ENCODE results near the gene CEP112.

CEP112 gene

DNA sequence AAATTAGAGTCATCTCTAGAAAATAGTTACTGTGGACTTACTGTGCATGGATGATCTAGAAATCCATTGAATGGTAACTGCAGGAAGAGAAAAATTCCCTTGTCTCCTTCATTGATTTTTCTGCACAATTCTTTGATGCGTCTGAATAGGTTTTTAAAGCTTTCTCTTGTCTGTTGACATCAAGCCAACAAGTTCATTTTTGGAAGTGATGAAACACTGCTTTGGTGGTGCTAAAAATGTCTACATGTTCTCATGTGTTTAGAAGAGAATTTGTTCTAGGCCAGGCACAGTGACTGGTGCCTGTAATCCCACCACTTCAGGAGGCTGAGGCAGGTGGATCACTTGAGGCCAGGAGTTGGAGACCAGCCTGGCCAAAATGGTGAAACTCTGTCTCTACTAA lies 573.4 kb downstream of the CEP112 start:
- Histone ChIP-seq H3K27me3 (ENCODE audit: control insufficient read depth in 1 of 2, insufficient read depth in 2 of 2, low read length in 2 of 2) (no peaks in the 10 kb centered on the region), H3K9ac (ENCODE audit: low read depth in 1 of 2, low read length in 2 of 2) (no peak overlapping the region), H3K27ac (ENCODE audit: low read depth, low read length) (no peak overlapping the region), H3K4me3 (ENCODE audit: low read depth in 1 of 2, low read length in 2 of 2) (no peak overlapping the region), H3K9me3 (ENCODE audit: control insufficient read depth in 1 of 2, low read length in 2 of 2) (no peaks in the 10 kb centered on the region), H3K36me3 (ENCODE audit: control insufficient read depth in 1 of 2, insufficient read depth in 2 of 2, low read length in 2 of 2) (no peaks in the 10 kb centered on the region), H3K4me1 (ENCODE audit: control insufficient read depth in 1 of 2, insufficient read depth in 2 of 2, low read length in 2 of 2) (no peaks in the 10 kb centered on the region)

DNA sequence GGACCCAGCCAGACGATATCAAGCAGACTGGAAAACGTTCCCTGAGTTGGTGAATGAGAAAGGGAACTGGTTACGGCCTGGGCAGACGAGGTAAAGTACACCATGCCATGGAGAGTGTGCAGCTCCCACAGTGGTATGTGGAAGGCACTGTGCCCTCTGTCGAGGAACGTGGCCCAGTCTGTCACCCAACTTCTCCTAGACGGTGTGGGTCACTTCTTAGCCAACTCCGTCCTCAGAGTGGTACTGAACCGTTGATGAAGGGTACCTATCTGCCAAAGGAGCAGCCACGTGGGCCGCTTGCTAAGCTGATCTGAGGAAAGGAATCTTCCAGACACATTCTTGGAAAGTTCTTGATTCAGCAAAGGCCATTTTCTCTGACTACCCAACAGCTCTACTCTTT lies 574.4 kb downstream of the CEP112 start:
- no peak overlapping the region for H3K9ac ChIP-seq (ENCODE audit: low read depth in 1 of 2, low read length in 2 of 2)
- no peak overlapping the region for H3K27ac ChIP-seq (ENCODE audit: low read depth, low read length)
- H3K36me3 ChIP-seq (ENCODE audit: control insufficient read depth in 1 of 2, insufficient read depth in 2 of 2, low read length in 2 of 2) = no peaks in the 10 kb centered on the region
- H3K9me3 ChIP-seq (ENCODE audit: control insufficient read depth in 1 of 2, low read length in 2 of 2) = no peaks in the 10 kb centered on the region
- no peak overlapping the region for H3K4me3 ChIP-seq (ENCODE audit: low read depth in 1 of 2, low read length in 2 of 2)
- H3K27me3 ChIP-seq (ENCODE audit: control insufficient read depth in 1 of 2, insufficient read depth in 2 of 2, low read length in 2 of 2) = no peaks in the 10 kb centered on the region
- H3K4me1 ChIP-seq (ENCODE audit: control insufficient read depth in 1 of 2, insufficient read depth in 2 of 2, low read length in 2 of 2) = no peaks in the 10 kb centered on the region

GRCh38 chr17:65609749-65610148 lies 582.2 kb downstream of the CEP112 start:
- no peaks in the 10 kb centered on the region for H3K27me3 ChIP-seq (ENCODE audit: control insufficient read depth in 1 of 2, insufficient read depth in 2 of 2, low read length in 2 of 2)
- no peak overlapping the region for H3K4me3 ChIP-seq (ENCODE audit: low read depth in 1 of 2, low read length in 2 of 2)
- no peaks in the 10 kb centered on the region for H3K36me3 ChIP-seq (ENCODE audit: control insufficient read depth in 1 of 2, insufficient read depth in 2 of 2, low read length in 2 of 2)
- no peak overlapping the region for H3K27ac ChIP-seq (ENCODE audit: low read depth, low read length)
- H3K4me1 ChIP-seq (ENCODE audit: control insufficient read depth in 1 of 2, insufficient read depth in 2 of 2, low read length in 2 of 2) = peaks cover 3 to 8% of the 10 kb centered on the region in 2 donors
- H3K9ac ChIP-seq (ENCODE audit: low read depth in 1 of 2, low read length in 2 of 2) = no peak overlapping the region
- no peaks in the 10 kb centered on the region for H3K9me3 ChIP-seq (ENCODE audit: control insufficient read depth in 1 of 2, low read length in 2 of 2)

DNA sequence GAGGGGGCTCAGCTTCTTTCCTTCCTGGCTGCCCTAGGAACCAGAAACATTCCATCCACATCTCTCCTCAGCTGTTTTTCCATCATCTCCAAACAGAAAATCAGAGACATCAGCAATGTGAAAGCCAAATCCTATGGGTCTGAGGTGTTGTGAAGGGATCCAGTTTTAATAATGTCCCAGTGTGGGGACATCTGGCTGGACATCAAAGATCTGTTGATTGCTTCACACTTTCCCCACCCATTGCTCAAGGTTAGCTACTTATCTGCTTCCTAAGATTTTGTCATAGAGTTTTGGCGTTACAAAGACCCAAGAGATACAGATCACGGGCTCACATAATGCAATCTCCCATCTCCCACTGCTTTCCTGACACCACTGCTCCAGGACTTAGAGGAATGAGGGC lies 582.6 kb downstream of the CEP112 start:
- no peak overlapping the region for H3K9ac ChIP-seq (ENCODE audit: low read depth in 1 of 2, low read length in 2 of 2)
- H3K27ac ChIP-seq (ENCODE audit: low read depth, low read length) = no peak overlapping the region
- H3K4me3 ChIP-seq (ENCODE audit: low read depth in 1 of 2, low read length in 2 of 2) = no peak overlapping the region
- no peaks in the 10 kb centered on the region for H3K9me3 ChIP-seq (ENCODE audit: control insufficient read depth in 1 of 2, low read length in 2 of 2)
- no peaks in the 10 kb centered on the region for H3K36me3 ChIP-seq (ENCODE audit: control insufficient read depth in 1 of 2, insufficient read depth in 2 of 2, low read length in 2 of 2)
- H3K4me1 ChIP-seq (ENCODE audit: control insufficient read depth in 1 of 2, insufficient read depth in 2 of 2, low read length in 2 of 2) = peaks cover 3 to 8% of the 10 kb centered on the region in 2 donors
- no peaks in the 10 kb centered on the region for H3K27me3 ChIP-seq (ENCODE audit: control insufficient read depth in 1 of 2, insufficient read depth in 2 of 2, low read length in 2 of 2)

- no peaks in the 10 kb centered on the region for H3K4me1 ChIP-seq (ENCODE audit: control insufficient read depth in 1 of 2, insufficient read depth in 2 of 2, low read length in 2 of 2)
- no peaks in the 10 kb centered on the region for H3K9me3 ChIP-seq (ENCODE audit: control insufficient read depth in 1 of 2, low read length in 2 of 2)
- H3K4me3 ChIP-seq (ENCODE audit: low read depth in 1 of 2, low read length in 2 of 2) = no peak overlapping the region
- H3K9ac ChIP-seq (ENCODE audit: low read depth in 1 of 2, low read length in 2 of 2) = no peak overlapping the region
- no peaks in the 10 kb centered on the region for H3K27me3 ChIP-seq (ENCODE audit: control insufficient read depth in 1 of 2, insufficient read depth in 2 of 2, low read length in 2 of 2)
- H3K27ac ChIP-seq (ENCODE audit: low read depth, low read length) = no peak overlapping the region
- no peaks in the 10 kb centered on the region for H3K36me3 ChIP-seq (ENCODE audit: control insufficient read depth in 1 of 2, insufficient read depth in 2 of 2, low read length in 2 of 2)
Measured at GRCh38 chr17:65604070-65604469, 587.9 kb downstream of the CEP112 start.

DNA sequence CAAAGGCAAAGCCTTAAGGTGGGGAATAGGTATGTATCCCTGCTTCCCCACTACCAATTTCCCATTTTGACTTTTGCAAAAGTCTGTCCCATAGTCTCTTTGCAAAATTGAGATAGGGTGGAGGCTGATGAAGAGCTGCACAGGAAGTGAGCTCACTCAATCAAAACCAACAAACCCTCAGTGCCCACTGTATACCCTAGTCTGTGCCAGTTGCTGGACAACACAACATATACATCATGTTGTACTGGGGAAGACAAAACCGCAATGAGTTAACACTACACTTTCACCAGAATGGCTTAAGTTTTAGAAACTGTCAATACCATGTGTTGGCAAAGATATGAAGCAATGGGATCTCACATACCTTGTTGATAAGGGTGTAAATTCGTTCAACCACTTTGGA lies 590.1 kb downstream of the CEP112 start:
- Histone ChIP-seq H3K27me3 (ENCODE audit: control insufficient read depth in 1 of 2, insufficient read depth in 2 of 2, low read length in 2 of 2) (no peaks in the 10 kb centered on the region), H3K9me3 (ENCODE audit: control insufficient read depth in 1 of 2, low read length in 2 of 2) (no peaks in the 10 kb centered on the region), H3K9ac (ENCODE audit: low read depth in 1 of 2, low read length in 2 of 2) (no peak overlapping the region), H3K27ac (ENCODE audit: low read depth, low read length) (no peak overlapping the region), H3K36me3 (ENCODE audit: control insufficient read depth in 1 of 2, insufficient read depth in 2 of 2, low read length in 2 of 2) (no peaks in the 10 kb centered on the region), H3K4me3 (ENCODE audit: low read depth in 1 of 2, low read length in 2 of 2) (no peak overlapping the region), H3K4me1 (ENCODE audit: control insufficient read depth in 1 of 2, insufficient read depth in 2 of 2, low read length in 2 of 2) (no peaks in the 10 kb centered on the region)

- no peaks in the 10 kb centered on the region for H3K4me1 ChIP-seq (ENCODE audit: control insufficient read depth in 1 of 2, insufficient read depth in 2 of 2, low read length in 2 of 2)
- H3K9me3 ChIP-seq (ENCODE audit: control insufficient read depth in 1 of 2, low read length in 2 of 2) = no peaks in the 10 kb centered on the region
- no peak overlapping the region for H3K4me3 ChIP-seq (ENCODE audit: low read depth in 1 of 2, low read length in 2 of 2)
- no peak overlapping the region for H3K27ac ChIP-seq (ENCODE audit: low read depth, low read length)
- H3K36me3 ChIP-seq (ENCODE audit: control insufficient read depth in 1 of 2, insufficient read depth in 2 of 2, low read length in 2 of 2) = no peaks in the 10 kb centered on the region
- H3K27me3 ChIP-seq (ENCODE audit: control insufficient read depth in 1 of 2, insufficient read depth in 2 of 2, low read length in 2 of 2) = no peaks in the 10 kb centered on the region
- no peak overlapping the region for H3K9ac ChIP-seq (ENCODE audit: low read depth in 1 of 2, low read length in 2 of 2)
Measured at GRCh38 chr17:65601145-65601544, 590.8 kb downstream of the CEP112 start.

DNA sequence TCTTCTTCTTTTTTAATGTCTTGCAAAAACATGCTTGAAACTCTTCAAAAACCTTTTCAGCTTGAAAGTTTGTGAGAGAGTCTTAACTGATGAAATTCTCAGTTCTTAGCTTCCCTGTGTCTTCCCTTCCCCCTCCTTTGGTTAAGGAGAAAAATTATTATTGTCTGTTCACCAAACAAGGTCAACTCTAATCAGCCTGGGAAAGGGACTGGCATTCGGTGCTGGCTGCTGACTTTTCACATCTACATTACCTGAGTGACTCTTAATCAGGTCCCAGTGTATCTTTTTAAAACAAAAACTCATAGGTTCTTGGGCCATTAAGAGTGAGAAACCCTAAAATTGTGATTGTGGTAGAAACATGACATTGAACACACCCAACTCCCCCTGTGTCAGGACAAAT lies 591.4 kb downstream of the CEP112 start:
- H3K9me3 ChIP-seq (ENCODE audit: control insufficient read depth in 1 of 2, low read length in 2 of 2) = no peaks in the 10 kb centered on the region
- no peaks in the 10 kb centered on the region for H3K4me1 ChIP-seq (ENCODE audit: control insufficient read depth in 1 of 2, insufficient read depth in 2 of 2, low read length in 2 of 2)
- H3K36me3 ChIP-seq (ENCODE audit: control insufficient read depth in 1 of 2, insufficient read depth in 2 of 2, low read length in 2 of 2) = no peaks in the 10 kb centered on the region
- H3K27ac ChIP-seq (ENCODE audit: low read depth, low read length) = no peak overlapping the region
- H3K4me3 ChIP-seq (ENCODE audit: low read depth in 1 of 2, low read length in 2 of 2) = no peak overlapping the region
- H3K9ac ChIP-seq (ENCODE audit: low read depth in 1 of 2, low read length in 2 of 2) = no peak overlapping the region
- H3K27me3 ChIP-seq (ENCODE audit: control insufficient read depth in 1 of 2, insufficient read depth in 2 of 2, low read length in 2 of 2) = no peaks in the 10 kb centered on the region

DNA sequence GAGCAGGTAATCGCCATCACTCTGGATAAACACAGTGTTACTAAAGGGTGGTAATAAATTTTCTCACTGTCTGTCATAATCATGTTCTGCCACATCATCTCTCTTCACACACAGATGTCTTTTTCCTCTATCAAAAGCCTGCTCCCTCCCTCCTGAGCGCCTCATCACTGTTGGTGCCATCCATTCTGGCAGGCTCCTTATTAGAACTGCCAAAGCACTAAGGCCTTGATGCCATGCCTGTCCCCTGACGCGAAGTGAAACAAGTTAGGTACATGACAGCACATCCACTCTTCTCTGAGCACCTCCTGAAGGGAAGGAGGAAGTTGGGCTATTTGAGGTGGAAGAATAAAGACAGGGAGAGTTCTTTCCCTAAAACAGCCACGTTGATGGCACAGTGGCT lies 592.3 kb downstream of the CEP112 start:
- no peak overlapping the region for H3K9ac ChIP-seq (ENCODE audit: low read depth in 1 of 2, low read length in 2 of 2)
- no peak overlapping the region for H3K27ac ChIP-seq (ENCODE audit: low read depth, low read length)
- no peaks in the 10 kb centered on the region for H3K9me3 ChIP-seq (ENCODE audit: control insufficient read depth in 1 of 2, low read length in 2 of 2)
- H3K36me3 ChIP-seq (ENCODE audit: control insufficient read depth in 1 of 2, insufficient read depth in 2 of 2, low read length in 2 of 2) = no peaks in the 10 kb centered on the region
- no peaks in the 10 kb centered on the region for H3K27me3 ChIP-seq (ENCODE audit: control insufficient read depth in 1 of 2, insufficient read depth in 2 of 2, low read length in 2 of 2)
- H3K4me1 ChIP-seq (ENCODE audit: control insufficient read depth in 1 of 2, insufficient read depth in 2 of 2, low read length in 2 of 2) = no peaks in the 10 kb centered on the region
- no peak overlapping the region for H3K4me3 ChIP-seq (ENCODE audit: low read depth in 1 of 2, low read length in 2 of 2)

- no peaks in the 10 kb centered on the region for H3K36me3 ChIP-seq (ENCODE audit: control insufficient read depth in 1 of 2, insufficient read depth in 2 of 2, low read length in 2 of 2)
- no peaks in the 10 kb centered on the region for H3K27me3 ChIP-seq (ENCODE audit: control insufficient read depth in 1 of 2, insufficient read depth in 2 of 2, low read length in 2 of 2)
- H3K9me3 ChIP-seq (ENCODE audit: control insufficient read depth in 1 of 2, low read length in 2 of 2) = no peaks in the 10 kb centered on the region
- H3K27ac ChIP-seq (ENCODE audit: low read depth, low read length) = no peak overlapping the region
- no peaks in the 10 kb centered on the region for H3K4me1 ChIP-seq (ENCODE audit: control insufficient read depth in 1 of 2, insufficient read depth in 2 of 2, low read length in 2 of 2)
- no peak overlapping the region for H3K9ac ChIP-seq (ENCODE audit: low read depth in 1 of 2, low read length in 2 of 2)
- H3K4me3 ChIP-seq (ENCODE audit: low read depth in 1 of 2, low read length in 2 of 2) = no peak overlapping the region
Measured at GRCh38 chr17:65598746-65599145, 593.2 kb downstream of the CEP112 start.

DNA sequence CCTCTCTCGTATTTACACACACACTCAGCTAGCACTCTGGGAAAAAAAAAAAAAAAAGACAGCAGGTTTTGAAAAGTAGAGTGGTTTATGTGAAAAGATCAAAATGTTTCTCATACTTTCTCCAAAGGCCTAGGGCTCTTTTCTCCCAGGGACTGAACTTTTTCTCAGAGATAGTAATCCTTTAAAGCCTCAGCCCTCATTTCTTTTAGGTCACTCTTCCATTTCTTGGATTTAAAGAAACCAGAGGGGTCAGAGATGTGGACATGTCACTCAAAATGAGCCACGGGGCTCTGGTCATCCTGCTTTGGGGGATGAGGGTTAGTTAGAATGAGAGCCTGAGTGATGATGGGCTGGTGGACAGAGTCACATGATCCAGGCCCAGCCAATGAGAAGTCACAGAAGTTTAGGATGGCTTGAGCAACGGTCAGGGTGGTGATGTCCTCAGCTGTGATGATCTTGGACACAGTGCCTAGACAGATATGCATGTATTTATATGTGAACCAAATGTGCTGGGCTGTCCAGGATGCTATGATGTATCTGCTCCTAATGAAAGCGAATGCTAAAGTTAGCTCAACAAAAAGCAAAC lies 596.8 kb downstream of the CEP112 start:
- Histone ChIP-seq H3K9me3 (ENCODE audit: control insufficient read depth in 1 of 2, low read length in 2 of 2) (no peaks in the 10 kb centered on the region), H3K9ac (ENCODE audit: low read depth in 1 of 2, low read length in 2 of 2) (no peak overlapping the region), H3K4me3 (ENCODE audit: low read depth in 1 of 2, low read length in 2 of 2) (no peak overlapping the region), H3K27me3 (ENCODE audit: control insufficient read depth in 1 of 2, insufficient read depth in 2 of 2, low read length in 2 of 2) (no peaks in the 10 kb centered on the region), H3K27ac (ENCODE audit: low read depth, low read length) (no peak overlapping the region), H3K36me3 (ENCODE audit: control insufficient read depth in 1 of 2, insufficient read depth in 2 of 2, low read length in 2 of 2) (no peaks in the 10 kb centered on the region), H3K4me1 (ENCODE audit: control insufficient read depth in 1 of 2, insufficient read depth in 2 of 2, low read length in 2 of 2) (no peaks in the 10 kb centered on the region)

All from duodenal mucosa (tissue), 2 donors.